ENCODE measurements around the gene AFAP1.

The AFAP1 gene

DNA sequence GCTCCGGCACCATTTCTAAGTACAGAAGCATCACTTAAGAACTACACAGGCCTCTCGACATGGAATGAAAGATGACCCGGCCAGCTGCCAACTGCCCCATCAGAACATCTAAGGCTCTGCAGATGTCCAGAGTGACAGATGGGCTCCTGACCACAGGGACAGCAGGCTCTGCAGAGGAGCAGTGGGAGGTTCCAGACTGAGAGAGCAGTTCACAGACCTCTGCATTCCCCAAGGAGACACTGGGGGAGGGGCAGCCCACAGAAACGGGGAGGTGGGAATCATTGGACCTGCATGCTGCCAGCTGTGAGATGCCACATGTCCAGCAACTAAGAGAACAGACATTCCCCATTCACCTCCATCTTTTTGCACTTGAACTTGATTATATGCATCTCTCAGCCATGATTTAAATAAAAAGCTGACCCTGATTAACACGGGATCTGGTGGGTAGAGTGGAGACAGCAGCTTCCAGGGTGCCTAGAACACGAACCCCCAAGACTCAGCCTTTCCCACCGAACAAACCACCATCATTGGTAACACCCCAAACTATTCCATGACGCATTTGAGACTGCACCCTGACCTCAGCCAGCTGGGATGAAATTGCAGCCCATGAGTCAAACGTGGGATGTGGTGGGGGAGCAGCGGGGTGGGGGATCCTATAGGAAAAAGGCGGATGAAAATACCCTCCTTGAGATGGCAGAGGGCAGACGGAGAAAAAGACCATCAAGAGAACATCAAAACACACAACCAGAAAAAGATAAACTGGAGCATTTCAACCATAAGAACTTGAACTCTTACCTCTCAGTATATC, 47.2 kb downstream of the AFAP1 start:
- DNase-seq (ENCODE audit: low spot score), result no peak

- DNase-seq (ENCODE audit: low spot score), result no peak
These were observed 48.8 kb downstream of the AFAP1 start for GRCh38 chr4:7890635-7891393.

- DNase-seq (ENCODE audit: low spot score), result no peak
These were observed 52.2 kb downstream of the AFAP1 start for GRCh38 chr4:7887436-7887835.

GRCh38 chr4:7886007-7886973, 53.4 kb downstream of the AFAP1 start:
- no peak for DNase-seq (ENCODE audit: low spot score)

DNA sequence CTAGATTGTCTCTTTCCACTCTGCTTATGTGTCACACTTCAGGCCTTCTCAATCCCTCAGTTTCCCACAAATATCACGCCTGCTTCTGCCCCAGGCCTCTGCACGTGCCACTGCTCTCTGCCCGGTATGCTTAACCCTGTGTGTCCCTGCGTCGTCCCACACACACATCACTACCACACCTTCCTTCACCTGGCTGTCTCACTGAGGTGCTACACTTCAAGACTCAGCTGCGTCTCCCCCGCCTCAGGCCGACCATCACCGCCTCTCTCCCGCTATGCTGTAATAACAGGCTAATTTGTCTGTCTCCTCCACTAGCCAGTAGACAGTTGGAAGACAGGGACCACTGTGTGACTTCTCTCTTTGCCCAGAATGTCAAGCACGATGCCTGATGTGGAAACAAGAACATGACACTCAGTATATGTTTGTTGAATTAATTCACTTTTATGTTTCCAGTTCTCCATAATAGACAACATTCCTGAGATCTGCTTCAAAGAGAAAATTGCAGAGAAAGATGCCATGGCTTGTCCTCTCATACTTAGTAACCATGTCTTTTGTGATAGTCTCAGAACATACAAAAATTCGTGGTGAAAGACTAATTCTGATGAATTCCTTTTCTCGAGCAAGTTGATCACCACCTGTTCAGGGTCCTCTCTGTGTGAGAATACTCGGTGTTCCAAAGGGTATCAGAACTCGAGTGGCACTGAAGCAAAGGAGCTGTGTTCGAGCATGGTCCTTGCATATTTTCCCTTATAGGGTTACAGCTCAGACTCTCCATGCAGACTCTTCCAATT, 54.2 kb downstream of the AFAP1 start:
- no peak for DNase-seq (ENCODE audit: low spot score)

DNA sequence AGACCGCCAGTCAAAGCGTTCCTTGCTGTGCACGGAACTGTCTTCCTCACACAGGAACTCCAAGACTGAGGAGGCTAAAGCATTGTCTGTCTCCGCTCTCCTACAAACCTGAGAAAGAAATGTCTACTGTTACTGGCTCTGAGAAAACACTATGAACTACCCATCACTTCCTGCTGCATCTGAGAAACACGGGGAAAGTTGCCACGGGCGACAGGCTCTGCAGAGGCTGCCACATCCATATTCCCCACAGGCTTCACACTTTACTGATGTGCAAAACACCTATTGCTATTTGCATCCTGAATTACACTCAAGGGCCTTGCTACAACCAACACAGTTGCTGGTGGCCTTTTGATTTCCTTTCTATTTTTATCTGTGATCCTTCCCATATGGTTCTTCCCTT, 59.0 kb downstream of the AFAP1 start:
- no peak for DNase-seq (ENCODE audit: low spot score)

GRCh38 chr4:7879127-7879526, 60.5 kb downstream of the AFAP1 start:
- no peak for DNase-seq (ENCODE audit: low spot score)

- DNase-seq (ENCODE audit: low spot score), result no peak
These were observed 61.3 kb downstream of the AFAP1 start for GRCh38 chr4:7878323-7878722.

DNA sequence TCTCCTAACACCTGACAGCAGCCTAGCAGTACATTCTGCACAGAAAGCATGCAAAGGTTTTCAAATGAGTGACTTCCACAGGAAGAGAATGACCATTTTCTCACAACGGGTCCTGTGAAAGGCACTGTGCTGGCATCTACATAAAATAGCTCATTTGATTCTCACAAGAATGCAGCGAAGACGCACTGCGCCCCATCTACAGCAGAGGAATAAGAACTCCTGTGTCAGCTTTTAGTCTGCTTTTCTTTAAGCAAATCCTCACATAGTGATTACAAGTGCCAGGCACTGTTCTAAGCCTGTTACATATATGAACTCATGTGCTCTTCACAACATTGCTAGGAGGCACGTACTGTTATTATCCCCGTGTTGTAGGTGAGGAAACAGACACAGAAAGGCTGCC, 62.5 kb downstream of the AFAP1 start:
- DNase-seq (ENCODE audit: low spot score), result no peak

DNA sequence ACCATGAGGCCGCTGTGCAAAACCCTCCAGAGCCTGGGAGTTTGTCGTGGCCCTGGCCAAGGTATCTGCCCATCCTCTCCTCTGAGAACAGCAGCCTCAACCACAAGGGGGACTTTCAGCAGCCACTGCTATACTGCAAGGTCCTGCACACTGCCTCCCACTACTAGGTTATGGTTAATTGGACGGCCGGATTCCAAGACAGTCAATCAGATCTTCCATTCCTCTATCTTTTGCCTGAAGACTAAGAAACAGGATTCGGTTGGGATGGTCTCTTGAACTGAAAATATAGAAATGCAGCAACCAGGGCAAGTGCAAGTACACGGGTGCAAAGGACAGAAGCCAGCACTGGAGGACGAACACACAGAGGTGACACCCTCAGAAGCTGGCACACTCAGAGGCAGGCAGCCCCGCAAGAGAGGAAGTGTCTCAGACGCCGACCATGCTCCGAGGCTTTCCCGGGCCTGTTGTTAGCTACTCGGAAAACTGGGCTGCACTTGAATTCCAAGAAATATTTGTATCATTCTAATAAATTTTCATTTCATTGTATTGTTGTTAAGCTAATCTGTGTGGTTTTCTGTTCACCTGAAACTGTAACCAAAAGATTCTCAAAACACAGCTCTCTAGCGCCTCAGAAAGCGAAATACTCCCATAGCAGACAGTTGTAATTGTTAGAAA, 63.3 kb downstream of the AFAP1 start:
- peak; percentile 90 for DNase-seq (ENCODE audit: low spot score)

DNA sequence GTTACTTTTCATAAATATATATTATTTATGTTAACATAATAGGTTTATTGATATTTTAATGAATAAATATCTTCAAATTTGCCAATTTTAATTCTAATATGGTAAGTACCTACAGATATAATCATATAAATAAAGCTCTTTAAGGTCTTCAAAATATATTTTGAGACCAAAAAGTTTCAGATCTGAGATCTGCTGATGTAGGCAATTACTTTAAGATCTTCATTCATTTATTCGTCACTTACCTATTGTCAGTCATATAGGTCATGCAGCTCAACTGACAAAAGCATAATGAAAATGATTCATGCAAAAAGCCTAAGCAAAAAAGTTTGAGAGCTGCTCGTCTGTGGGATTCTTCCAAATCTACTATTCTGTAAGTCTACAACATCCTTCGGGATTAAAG, 64.8 kb downstream of the AFAP1 start:
- DNase-seq (ENCODE audit: low spot score), result no peak

DNA sequence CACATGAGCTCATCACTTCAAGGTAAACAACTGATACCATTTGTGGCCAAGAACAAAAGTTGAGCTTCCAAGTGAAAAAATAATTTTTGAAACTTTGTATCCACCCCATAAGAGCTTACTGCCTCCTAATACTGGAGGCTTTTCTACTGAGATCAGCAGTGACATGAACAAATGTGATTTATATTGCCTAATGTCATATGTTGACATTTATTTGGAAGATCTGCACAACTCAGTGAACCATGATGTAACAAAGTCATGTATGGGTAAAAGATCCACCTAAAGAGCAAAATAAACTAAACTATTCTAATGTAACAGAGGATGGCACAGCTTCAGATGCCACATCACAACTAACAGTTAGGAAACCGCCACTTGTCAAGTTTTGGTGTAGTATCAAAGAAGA, 65.8 kb downstream of the AFAP1 start:
- DNase-seq (ENCODE audit: low spot score), result no peak

- DNase-seq (ENCODE audit: low spot score), result no peak
These were observed 67.3 kb downstream of the AFAP1 start for GRCh38 chr4:7872264-7872771.

GRCh38 chr4:7871356-7871755, 68.3 kb downstream of the AFAP1 start:
- DNase-seq (ENCODE audit: low spot score), result no peak

DNA sequence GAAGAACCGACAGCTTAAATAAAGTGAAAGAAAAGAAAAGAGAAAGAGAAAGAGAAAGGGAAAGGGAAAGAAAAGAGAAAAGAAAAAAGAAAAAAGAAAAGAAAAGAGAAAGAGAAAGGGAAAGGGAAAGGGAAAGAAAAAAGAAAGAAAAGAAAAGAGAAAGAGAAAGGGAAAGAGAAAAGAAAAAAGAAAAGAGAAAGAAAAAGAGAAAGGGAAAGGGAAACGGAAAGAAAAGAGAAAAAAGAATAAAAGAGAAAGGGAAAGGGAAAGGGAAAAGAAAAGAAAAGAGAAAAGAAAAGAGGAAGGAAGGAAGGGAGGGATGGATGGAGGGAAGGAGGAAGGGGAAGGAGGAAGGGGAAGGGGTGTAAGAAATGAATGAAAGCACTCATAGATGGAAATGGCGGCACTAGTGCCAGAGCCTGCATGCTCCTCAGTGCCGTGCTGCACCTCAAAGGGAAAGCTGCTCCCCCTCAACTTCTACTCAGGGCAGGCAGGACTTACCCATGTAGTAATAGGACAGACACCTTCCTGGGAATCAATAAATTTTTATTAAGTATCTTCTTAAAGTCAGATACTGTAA, 70.7 kb downstream of the AFAP1 start:
- no peak for DNase-seq (ENCODE audit: low spot score)

GRCh38 chr4:7868436-7868775, 71.3 kb downstream of the AFAP1 start:
- no peak for DNase-seq (ENCODE audit: low spot score)

DNA sequence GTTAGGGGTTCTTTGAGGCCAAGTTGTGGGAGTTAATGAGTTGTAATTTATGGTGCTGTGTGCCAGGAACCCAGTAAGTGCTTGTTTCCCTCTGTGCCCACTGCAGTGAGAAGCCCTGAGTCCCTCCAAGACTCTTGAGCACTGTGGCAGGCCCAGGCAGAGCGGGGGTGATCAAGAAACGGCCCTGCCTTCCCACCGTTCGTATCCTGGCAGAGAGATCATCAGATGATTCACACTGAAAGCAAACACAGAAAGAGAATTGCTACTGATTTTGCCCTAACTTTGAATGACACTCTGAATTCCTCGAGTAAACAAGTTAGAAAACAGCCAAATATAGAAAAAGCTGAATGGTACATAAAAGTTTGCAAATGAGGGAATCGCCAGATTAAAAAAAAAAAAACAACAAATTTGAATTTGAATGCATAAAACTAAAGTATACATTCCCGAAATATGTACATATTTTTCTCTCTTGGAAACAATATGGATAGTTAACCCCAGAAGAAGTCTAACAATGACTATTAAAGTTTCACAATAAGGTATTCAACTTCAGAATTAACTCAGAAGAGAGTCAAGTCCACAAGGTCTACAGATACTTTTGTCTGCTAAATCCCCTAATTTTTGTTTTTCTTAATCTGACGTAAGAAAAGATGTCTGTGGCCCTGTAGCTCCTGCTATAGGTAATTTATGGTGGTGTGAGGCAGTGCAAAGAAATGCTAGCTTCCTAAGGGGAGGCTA, 71.8 kb downstream of the AFAP1 start:
- no peak for DNase-seq (ENCODE audit: low spot score)

- DNase-seq (ENCODE audit: low spot score), result no peak
These were observed 72.5 kb downstream of the AFAP1 start for GRCh38 chr4:7867191-7867590.

GRCh38 chr4:7865533-7865932, 74.1 kb downstream of the AFAP1 start:
- DNase-seq (ENCODE audit: low spot score), result no peak

- no peak for DNase-seq (ENCODE audit: low spot score)
These were observed 75.0 kb downstream of the AFAP1 start for GRCh38 chr4:7864685-7865084.
